HUDEP-2 (cell line): Measurements from ENCODE around the gene HRH1.

Experiments
- DNase-seq, 76 experiments: peaks; one replicate each; lab custom pipeline; 2025; ENCODE audit not compliant: unreplicated experiment in 76 of 76; lab: John Stamatoyannopoulos, UW

The HRH1 gene

DNA sequence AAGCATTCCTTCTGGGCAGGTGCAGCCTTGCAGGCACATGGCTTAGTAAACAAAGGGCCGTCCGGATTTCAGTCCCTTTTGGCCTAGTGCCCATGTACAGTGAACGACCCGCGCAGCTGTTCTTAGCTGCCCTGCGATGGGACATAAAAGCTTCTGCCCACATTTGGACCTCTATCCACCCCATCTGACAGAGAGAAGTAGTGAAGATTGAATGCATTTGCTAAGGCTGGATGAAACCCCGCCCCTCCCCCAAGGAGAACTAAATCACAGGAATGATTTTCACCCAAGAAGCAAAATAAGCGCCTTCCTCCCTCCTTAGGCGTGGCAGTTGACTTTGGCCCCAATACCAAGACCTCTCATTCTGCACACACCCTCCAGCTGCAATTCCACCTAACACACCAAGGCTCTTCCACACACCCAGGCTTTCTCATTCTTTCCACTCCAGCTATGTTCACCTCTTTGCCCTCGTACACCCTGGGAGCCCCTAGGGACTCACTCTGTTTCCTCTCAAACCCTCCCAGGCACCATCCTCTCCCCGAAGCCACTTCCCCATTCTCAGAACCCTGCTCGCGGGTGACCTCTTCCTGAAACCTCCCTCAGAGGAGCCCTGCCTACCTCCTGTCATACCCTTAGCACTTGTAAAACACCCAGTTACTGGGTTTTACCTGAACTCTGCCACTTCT, 14.1 kb upstream of the HRH1 start:
- no peak for DNase-seq

DNA sequence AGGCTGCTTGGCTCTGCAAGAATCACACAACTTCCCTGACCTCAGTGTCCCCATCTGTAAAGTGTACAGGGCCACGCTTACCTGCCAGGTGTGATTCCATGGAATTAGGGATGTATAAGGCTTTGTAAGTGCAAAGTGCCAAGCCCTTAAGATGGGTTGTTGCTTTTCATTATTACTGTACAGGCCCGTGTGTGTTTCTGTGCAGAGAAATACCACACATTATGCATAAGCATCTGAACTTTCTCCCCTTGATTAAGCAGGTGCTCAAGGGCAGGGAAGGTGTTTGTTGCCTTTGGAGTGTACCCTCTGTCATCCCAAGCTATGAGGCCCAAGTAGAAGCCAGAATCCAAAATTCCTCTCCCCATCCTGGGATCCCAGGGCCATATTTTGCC, 13.6 kb upstream of the HRH1 start:
- no peak for DNase-seq

DNA sequence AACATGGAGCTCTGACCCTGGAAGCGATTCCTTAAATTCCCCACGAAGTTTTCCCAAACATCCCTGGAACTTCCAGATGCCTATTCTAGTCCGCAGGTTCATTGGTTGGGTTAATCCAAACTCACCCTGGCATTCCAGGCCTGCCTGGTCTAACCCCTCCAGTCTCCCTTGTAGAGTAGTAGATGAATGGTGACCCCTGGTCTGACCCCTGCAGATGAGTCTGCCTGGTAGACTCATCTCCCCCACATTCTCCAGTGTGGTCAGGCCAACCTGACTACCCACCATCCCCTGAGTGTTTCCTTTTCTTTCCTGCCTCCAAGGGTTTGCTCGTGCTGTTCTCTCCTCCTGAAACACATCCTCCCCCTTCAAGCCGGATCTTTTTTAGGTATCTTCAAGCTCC, 10.8 kb upstream of the HRH1 start:
- DNase-seq, result no peak

DNA sequence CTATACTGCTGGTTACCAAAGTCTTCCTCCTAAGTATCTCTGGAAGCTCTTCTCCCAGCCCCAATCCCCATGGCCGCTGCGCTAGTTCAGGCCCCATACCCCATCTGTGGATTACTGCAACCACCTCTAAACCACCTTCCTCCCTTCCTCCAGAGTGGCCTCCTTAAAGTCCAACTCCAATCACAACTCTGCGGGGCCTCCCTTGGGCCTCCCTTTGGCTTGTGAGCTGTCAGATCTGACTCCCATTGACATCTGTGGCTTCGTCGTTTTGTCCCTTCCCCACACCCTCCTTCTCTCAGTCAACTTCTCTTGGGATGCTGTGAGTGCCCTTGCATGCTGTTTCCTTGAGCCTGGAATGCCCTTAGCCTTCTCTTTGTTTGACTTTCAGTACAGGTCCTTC, 9.3 kb upstream of the HRH1 start:
- no peak for DNase-seq

DNA sequence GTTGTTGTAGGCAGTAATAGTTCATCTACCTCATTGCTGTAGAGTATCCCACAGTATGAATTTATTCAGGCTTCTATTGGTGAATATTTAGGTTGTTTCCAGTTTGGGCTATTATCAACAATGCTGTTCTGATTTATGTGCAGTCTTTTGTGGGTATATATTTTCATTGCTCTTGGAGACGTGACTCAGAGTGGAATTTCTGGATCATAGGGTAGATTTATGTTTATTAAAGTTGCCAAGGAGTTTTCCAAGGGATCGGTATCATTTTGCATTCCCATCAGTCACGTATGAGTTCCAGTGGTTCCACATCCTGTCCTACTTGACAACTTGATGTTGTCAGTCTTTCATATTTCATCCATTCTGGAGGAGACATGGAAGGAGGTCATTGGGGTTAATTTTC, 8.4 kb upstream of the HRH1 start:
- DNase-seq, result no peak

DNA sequence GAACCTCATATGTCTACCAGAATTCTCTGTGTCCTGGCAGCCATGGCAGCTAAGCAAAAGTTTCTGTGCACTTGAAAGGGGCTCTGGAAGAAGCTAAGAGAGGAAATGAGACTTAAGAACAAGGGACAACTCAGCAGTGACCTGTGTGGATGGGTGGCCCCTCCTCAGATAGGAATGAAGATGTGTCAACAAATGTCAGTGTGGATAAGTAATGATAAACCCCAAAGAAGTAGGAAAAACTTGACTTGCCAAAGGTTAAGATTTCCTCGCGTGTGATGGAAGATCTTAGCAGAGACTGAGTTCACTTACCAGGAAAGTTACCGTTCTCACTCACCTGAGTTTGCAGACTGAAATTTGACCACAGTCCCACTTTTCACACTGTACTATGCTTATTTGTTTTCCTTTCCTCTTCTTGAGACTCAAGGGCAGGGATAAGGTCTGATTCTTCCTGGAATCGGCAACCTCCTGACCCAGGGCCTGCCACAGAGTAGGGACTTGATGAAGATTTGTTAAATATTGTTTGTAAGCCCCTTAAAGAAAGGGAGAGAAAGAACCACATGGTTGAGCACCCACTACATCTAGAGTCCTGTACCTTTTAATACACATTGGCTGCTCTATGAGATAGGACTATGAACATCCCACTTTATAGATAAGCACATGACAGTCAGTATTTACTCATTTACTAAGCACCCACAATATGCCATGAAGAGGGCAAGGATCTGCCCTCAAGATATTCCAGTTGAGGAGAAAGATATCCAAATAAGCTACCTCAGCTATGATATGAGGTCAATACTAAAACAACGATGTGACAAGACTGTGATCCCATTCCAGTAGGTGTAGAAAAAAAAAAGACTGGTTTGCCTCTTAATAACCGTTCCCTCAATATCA, 7.3 kb upstream of the HRH1 start:
- DNase-seq, result no peak

DNA sequence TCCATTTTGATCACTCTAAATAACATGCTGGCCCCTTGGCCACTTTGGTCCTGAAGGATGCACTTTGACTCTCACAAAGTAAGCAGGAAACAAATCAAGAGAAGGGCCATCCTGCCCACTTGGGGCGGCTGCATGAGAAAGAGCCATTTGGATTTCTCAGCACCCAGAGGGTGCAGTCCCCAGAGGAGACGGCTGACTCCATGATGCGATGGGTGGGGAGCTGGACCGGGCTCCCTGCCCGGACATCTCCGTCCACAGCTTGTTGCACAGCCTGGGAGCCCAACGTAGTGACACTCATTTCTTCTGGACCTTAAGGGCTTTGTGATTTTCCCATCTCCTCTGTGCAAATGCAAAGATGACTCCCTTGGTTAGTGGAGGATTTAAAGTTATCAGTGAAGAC, 4.0 kb upstream of the HRH1 start:
- no peak for DNase-seq

DNA sequence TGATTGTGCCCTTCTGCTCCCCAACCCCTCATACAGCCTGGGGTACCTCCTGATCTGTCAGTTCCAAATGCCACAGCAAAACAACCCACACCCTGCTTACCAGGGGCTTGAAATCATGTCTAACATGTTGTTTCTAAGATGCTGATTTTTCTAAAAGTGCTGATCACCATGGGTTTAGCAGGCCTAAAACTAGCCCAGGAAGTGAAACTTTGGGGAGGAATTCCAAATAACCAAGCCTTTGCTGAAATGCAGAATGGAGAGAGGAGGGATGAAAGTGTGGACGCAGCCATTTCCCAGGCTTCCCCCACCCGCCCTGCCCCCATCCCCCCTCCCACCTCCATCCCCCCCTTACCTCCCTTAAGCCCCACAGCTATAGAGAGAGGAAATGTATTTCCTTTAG, 2.0 kb upstream of the HRH1 start:
- DNase-seq, result no peak

DNA sequence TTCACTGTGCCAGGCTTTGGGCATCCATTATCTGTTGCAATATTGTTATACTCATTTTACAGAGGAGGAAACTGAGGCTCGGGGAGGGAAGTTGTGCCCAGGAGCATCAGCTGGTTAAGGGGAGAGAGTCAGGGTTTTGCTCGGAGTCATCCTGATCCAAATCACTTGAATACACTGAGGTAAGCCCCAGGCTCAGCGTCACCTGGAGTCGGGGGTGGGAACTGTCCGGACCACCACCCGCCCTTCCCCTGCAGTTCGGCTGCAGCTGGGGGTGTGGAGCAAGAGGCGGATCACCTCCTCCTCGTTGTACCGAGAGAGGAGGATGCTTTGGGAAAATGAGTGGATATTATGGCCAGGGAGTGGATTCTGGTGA, 646 bp downstream of the HRH1 start:
- no peak for DNase-seq

DNA sequence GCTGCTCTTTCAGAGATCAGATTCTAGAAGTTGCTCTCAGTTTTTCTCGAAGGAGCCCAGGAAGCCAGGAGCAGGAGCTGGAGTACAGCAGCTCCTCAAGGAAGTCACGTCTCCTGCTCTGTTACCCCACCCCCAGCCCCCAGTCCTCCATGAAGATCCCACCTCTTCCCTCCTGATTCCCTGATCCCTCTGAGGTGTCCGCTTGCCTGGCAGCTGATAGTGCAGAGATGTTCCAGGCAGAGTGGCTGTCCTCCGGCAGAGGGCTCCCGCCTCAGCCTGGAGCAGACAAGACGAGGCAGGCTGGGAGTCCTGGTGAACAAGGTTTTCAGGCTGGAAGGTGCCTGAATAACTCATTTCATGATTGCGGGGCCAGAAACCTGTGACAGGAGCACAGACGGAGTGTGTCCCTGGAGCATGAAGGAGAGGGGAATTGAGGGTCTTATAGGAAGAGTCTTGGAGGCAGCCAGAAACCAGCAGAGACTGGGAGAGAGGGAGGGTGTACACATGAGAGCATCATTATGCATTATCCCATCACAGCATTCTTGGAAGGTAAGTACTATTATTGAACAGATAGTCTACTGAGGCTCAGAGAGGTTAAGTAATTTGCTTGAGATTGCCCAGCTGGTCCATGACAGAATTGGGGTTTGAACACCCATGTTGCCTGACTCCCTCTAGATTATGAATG, 1.2 kb downstream of the HRH1 start:
- peak in 5 of 76 experiments; percentile 1 to 20 (median 2) for DNase-seq

DNA sequence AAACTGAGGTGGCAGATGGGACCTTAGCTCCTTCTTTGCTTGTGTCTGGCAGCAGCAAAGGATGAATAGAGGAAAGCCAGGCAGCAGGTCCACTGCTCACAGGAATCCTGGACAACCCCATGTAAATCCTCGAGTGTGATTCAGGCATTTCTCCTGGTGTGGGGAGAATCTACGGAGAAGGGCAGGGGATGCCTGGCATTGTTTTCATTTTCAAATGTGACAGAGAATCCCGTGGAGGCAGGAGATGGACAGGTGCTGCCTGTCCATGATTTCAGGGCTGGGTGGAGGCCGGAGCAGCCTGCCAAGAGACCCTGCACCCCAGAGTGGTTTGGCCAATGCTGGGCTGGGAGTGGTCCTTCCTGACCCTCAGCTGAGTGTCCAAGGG, 1.7 kb downstream of the HRH1 start:
- no peak for DNase-seq

DNA sequence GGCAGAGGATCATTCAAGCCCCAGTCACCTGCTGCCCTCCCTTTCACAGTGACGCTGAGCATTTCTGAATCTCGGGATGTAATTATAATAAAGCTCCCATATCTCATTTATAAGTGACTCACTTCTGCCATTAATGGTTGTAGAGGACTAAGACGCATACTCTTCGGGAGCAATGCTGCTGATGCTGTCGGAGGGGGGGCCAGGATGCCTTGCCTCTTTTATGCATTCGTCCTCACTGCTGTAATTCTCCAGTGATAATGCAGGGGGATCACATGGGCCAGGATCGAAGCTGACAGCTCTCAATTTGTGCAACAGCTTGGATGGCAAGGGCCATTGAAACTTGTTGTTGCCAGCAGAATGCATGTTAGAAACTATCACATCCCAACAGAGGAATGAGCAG, 3.1 kb downstream of the HRH1 start:
- DNase-seq, result no peak

DNA sequence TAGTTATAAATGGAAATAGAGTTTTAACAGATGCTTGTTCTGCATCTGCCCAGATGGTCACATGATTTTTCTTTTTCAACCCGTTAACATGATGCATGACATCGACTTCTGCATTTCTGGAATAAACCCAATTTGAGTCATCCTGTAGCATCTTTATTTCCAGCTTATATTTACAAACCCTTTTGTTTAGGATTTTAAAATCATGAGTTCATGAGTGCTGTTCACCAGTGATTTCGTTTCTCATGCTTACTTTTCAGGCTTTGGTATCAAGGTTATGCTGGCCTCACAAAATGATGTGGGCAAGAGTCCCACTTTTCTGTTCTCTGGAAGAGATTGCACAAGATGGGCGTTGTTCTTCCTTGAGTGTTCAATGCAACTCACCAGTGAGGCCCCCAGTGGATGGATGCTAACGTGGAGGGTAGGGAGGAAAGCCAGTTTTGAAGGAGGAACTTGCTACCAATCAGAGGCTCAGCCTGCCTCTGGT, 5.2 kb downstream of the HRH1 start:
- DNase-seq, result no peak

DNA sequence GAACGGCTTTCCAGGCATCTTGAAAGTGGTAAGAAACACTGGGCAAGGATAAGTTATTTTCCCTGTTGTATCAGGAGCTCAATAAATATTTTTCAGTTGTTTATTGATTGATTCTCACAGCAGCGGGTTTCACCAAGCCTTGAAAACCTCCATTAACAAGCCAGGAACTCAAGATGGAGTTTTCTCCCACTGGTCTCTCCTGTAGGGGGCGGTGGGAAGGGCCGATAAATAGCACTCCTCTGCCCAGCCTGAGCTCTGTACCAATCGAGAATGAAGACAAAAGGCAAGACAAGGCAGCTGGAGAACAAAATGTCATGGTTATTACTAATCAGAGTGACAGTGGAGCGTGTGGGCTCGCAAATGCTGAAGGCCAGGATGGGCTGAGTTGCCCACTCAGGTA, 7.4 kb downstream of the HRH1 start:
- no peak for DNase-seq

DNA sequence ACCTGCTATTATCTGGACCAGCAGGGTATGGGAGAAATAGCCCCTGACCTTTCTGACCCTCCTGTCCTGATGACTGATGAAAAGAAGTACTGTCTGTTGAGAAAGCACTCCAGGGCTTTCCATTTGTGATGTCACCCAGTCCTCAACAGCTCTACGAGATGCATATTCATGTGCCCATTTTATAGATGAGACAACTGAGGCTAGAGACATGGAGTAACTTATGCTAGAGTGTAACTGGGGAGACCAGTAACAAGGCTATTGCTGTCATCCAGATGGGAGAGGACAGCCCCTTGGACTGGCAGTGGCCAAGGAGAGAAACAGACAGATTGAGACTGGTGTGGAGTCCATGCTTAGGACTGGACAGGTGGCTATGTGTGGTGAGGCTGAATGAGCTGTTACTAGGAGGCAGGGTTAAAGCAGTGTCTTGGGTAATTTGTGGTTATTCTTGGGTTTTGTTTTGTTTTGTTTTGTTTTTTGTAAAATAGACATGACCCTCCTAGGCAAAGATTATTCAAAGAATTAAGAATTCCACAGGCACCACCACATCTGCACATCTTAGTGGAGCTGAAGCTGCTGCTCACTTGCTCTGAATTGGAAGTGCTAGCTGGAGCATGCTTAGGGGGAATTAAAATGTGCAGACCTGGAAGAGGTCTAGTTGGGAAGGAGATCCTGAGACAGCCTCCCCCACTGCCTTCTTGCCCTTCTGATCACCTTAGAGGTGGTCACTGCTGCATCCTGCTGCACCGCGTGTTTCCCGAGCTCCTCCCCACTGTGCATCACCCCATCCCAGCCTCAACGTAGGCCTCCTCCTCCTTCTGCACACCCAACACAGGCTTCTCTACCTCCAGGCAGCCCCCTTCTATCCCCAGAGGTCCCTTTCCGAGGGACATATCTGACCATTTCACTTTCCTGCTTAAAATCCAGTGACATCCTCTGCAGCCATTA, 8.4 kb downstream of the HRH1 start:
- no peak for DNase-seq

DNA sequence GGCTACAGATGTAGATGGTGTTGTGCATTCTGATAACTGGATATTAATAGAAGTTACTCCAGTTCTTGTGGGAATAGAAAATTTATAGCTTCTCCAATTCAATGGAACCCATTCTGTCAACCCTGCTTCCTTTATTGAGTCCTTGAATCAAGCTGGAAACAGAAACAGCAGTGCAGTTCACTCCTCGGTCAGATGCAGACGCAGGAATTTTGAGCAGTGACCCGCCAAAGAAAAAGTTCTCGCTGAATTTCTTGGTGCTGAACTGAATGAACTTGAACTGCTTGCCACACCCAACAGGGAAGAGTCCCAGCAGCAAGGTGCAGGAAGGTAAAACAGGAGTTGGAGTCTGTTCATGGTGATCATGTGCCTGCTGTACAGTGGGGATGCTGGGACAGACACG, 10.3 kb downstream of the HRH1 start:
- DNase-seq, result no peak

DNA sequence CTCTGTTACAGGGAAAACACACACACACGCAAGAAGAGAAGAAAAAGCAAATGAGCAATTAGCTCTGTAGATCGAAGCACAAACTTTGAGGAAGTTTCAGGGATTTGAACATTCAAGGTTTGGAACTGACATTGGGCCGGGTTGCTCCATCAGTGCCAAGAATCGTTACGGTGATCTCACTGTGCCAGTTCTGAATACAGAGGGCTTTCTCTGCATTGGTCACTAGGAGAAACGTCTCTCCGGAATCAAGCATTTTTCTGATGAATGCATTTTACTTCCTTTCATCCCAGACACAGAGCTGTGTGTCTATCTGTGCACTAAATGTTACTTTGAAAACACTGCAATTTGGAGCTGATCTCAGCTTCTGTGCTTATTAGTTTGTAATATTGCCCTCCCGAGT, 11.2 kb downstream of the HRH1 start:
- no peak for DNase-seq

DNA sequence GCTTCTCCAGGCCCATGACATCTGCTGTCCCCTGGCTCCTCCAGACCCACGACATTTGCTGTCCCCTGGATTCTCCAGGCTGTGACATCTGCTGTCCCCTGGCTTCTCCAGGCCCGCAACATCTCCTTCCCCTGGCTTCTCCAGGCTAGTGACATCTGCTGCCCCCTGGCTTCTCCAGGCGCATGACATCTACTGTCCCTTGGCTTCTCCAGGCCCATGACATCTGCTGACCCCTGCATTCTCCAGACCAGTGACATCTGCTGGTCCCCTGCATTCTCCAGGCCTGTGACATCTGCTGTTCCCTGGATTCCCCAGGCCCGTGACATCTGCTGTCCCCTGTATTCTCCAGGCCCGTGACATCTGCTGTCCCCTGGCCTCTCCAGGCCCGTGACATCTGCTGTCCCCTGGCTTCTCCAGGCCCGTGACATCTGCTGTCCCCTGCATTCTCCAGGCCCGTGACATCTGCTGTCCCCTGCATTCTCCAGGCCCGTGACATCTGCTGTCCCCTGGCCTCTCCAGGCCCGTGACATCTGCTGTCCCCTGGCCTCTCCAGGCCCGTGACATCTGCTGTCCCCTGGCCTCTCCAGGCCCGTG, 12.6 kb downstream of the HRH1 start:
- DNase-seq, result peak in 1 of 76 experiments; percentile 2

DNA sequence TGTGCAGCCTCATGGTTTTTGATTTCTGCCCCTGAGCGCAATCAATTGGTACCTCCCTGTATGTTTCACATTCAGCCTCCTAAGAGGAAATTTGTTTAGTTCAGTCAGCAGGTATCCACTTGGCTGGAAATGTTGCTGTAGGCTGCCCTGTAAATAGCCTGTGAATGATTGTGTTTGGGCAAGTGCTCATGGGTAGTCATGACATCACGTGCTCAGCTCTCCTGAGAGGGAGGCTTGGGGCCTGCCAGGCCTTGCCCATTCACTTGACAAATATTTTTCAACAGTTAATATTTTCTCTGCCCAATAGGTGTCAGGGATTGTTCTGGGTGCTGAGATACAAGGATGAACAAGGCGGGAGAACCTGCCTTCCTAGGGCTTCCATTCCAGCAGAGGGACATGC, 13.3 kb downstream of the HRH1 start:
- no peak for DNase-seq

DNA sequence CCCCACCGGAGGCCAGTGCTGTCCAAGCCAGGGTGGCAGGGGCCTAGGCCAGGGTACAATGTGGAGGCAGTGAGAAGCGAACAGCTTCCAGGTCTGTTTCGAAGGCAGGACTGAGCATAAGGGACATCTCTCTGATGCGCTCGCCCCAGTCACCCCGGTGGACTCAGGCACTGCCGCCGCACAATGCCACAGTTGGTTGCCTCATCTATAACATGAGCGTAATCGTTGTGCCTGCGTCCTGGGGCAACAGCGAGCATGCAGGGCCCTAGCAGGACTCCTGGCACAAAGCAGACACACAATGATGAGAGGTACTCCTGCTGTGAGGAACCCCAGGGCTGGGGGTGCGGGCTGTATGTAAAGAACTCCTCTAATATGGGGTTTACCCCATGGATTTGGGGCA, 14.1 kb downstream of the HRH1 start:
- DNase-seq, result no peak
